HG03060 (cell line): Measurements from ENCODE around the gene ZBED3.
"Not testable (repeated sequence)": the region's sequence is repeated elsewhere in the genome, so short reads cannot be mapped to it uniquely, and the experiment has no call there.

Experiments used
- ATAC-seq: cut with Tn5 transposase; IDR thresholded peaks from one replicate; pipeline ENCODE4 v1.9.1; 2021; ENCODE audit warnings: low read depth, moderate number of reproducible peaks; ENCODE audit not compliant: unreplicated experiment

The ZBED3 gene

GRCh38 chr5:77086689-77087483 is at the start of gene ZBED3:
ZBED3 (minus strand) TSS chr5:77087285; CDS start chr5:77077878, 9,407 bp downstream.
- no peak for ATAC-seq

DNA sequence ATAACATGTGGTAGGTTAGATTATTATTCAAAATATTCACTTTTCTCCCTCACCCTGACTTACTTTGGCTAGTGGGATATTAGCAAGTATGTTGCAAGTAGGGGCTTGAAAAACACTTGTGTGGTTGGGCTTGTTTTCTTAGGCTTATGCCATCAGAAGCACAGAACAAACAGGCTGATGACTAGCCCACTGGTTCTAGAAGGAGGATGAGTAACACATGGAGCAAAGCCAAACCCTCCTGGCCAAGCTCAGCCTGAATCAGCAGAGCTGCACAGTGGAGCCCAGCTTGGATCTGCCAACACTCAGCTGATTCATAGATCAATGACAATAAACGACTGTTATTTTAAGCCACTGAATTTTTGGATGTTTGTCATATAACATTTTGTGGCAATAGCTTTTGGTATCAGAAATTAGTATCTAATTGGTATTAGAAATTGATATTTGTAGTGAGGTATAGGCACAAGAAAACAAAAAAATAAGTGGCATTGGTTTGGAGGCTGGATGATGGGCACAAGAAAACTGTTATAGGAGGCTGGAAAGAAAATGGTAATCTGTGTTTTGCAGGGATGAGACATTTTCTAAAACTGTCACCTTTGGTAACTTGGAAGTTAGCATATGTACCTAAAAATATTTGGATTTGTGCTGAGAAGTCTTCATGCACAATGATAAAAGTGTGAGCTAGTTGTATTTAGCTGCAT is 46.1 kb upstream of the ZBED3 start:
- no peak for ATAC-seq

DNA sequence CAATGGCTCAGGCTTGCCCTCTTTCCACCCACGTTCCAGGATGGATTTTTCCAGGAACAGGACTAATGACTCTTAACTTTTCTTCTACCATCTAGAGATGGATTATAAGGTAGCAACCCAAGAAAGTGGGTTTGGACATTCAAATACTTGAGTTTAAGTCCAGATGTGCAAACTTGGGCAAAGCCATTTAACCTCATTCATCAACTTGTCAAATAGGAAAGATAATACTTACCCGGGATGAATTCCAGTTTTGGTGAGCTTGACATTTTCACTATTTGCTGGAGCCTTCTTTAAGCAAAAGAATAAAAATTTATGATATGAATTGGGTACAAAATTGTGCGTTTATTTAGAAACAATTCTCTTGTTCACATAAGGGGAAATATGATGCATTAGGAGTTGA is 44.3 kb upstream of the ZBED3 start:
- ATAC-seq, result no peak

- ATAC-seq, result no peak
Measured at GRCh38 chr5:77129391-77129990, 42.4 kb upstream of the ZBED3 start.

DNA sequence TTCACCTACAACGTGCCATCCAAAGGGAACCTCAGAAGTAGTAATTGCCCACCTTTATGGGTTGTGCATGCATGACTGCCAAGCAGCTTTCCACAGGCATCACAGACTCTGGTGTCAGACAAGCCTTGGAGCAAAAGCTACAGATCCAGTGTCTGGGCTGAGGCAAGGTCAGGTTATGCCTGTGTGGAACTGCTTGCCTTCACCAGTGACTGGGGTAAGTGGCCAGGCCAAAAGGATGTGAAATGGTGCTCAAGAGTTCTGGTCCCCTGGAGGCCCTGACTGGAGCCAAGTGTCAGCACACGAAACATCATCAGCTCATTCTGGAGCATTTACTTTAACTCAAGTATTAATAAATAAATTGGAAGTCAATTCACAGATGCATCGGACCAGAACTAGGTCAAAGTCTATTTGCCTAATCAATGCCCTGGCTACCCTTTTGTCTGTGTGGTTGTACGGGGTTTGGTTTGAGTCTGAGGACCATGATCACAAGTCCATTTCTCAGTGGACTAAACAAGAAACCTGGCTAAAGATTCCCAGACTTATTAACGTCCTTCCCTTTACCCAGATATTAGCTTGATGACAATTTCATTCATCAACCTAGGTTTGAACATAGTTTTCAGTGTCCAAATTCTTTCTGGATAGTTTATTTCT is 41.5 kb upstream of the ZBED3 start:
- ATAC-seq, result no peak

- no peak for ATAC-seq
Measured at GRCh38 chr5:77123057-77123456, 36.0 kb upstream of the ZBED3 start.

DNA sequence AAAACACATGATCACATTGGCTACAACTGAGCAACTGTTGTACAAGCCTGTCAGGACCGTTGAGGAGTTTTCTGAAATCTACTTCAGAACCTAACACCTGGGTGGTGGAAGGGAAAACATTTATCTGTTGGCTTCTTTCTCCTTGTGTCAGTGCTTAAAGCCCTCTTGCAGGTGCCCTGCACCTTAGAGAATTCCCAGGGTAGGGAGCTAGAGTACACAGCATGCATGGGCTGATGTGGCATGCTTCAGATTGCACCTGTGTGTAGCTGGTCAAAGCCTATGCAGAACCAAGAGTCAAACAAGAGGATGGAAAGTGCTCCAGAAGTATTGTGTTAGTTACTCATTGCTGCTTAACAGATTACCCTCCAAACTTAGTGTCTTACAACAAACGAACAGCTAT is 33.6 kb upstream of the ZBED3 start:
- no peak for ATAC-seq

- ATAC-seq, result no peak
Measured at GRCh38 chr5:77120086-77120485, 33.0 kb upstream of the ZBED3 start.

- ATAC-seq, result no peak
Measured at GRCh38 chr5:77117161-77117560, 30.1 kb upstream of the ZBED3 start.

DNA sequence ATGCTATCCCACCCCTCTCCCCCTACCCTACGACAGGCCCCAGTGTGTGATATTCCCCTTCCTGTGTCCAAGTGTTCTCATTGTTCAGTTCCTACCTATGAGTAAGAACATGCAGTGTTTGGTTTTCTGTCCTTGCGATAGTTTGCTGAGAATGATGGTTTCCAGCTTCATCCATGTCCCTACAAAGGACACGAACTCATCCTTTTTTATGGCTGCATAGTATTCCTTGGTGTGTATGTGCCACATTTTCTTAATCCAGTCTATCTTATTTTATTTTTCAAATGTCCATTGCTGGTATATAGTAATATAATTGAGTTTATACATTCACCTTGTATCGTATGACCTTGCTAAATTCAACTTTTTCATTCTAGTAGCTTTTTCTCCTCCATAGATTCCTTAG is 19.9 kb upstream of the ZBED3 start:
- not testable (repeated sequence) for ATAC-seq

GRCh38 chr5:77104813-77105212 is 17.7 kb upstream of the ZBED3 start:
- no peak for ATAC-seq

GRCh38 chr5:77103457-77103856 is 16.4 kb upstream of the ZBED3 start:
- no peak for ATAC-seq

- ATAC-seq, result no peak
Measured at GRCh38 chr5:77102549-77102948, 15.5 kb upstream of the ZBED3 start.

- no peak for ATAC-seq
Measured at GRCh38 chr5:77101298-77101697, 14.2 kb upstream of the ZBED3 start.

DNA sequence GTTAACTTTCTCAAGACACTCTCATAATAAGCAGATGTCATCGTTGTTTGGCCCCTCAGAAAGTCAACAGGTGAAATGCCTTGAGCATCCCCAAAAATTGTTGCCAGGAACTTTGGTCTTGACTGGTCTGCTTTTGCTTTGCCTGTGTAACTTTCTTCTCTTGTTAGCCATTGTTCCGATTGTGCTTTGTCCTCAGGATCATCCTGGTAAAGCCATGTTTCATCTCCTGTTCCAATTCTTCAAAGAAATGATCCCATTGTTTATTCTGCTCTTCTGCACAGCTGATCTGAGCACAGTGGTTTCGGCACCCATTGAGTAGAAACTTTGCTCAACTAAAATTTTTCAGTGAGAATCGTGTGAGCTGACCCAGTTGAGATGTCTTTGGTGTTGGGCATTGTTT is 8.1 kb upstream of the ZBED3 start:
- no peak for ATAC-seq

- ATAC-seq, result no peak
Measured at GRCh38 chr5:77087484-77088261, 588 bp upstream of the ZBED3 start.

DNA sequence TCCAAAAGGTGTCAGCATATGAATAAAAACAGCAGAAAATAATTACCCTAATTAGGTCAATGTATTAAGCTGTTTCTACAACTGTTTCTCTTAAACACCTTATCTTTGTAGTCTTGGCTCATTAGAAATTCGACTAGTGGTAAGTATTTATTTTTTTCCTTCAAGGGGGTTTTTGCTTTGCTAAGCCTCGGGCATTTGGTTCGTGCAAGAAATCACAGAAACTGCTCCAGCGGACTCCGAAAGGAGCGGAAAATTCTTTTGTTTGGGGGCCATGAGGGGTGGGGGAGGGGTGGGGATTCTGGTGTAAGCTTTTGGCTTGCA is 757 bp downstream of the ZBED3 start:
- ATAC-seq, result no peak

DNA sequence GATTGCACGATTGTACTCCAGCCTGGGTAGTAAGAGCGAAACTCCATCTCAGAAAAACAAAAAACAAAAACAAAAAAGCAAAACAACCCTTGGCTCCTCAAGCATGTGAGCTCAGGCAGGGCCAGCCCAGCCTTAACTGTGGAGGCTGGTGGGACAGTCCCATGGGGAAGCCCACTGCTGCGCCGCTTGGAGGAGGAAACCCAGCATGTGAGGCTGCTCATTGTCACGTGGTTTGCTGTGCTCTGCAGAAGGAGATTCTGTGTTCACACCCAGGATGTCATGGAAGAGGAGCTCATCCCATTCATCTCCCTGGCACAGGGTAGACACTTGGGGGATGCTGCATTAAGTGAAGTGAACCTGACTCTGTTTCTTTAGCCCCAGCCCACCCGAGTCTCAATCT is 4.0 kb downstream of the ZBED3 start:
- no peak for ATAC-seq

- no peak for ATAC-seq
Measured at GRCh38 chr5:77082280-77082679, 4.8 kb downstream of the ZBED3 start.

DNA sequence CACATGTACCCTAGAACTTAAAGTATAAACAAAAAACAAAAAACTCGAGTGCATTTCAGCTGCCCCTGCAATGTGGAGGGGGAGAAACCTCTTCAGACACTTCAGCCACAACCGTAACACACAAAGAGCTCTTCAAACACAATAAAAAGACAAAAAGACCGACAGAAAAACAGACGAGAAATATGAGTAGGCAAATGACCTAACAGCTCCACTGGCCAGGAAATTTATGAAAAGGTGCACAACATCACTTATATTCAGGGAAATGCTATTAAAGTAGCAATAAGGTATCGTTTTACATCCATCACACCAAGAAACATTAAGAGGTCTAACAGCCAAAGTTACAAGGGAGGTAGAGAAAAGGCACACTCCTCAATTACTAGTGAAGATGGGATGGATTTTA is 6.2 kb downstream of the ZBED3 start:
- no peak for ATAC-seq

- not testable (repeated sequence) for ATAC-seq
Measured at GRCh38 chr5:77080479-77080878, 6.6 kb downstream of the ZBED3 start.
